ENCODE results near the gene GRID1. TPM values are rescaled to one million over a fixed set of nuclear protein-coding genes. Genes with fewer than 3 reads are reported as not detected.
"Not testable (repeated sequence)": the region's sequence is repeated elsewhere in the genome, so short reads cannot be mapped to it uniquely, and the experiment has no call there.

The GRID1 gene
- total RNA-seq, 1 experiment from 2014 or later = 0.07 TPM

DNA sequence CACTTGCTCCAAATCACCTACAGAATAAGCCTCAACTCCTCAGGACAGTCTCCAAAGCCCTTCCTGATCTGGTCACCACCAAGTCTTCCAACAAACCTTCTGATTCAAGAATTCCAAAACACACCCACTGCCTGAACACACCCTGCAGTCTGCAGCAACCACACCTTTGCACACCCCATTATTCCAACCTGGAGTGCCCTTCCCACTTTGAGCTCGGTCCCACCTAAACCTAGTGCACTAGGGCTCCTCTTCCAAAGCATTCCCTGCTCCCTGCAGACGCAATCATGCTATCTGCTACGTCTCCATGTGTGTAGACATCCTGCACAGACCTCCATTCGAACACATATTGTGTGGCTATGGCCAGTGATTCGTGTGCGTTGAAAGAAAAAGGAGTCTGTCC lies 289.3 kb downstream of the GRID1 start:
- DNase-seq = no peak
- Histone ChIP-seq H2AFZ (ENCODE audit: low read length) (no peak overlapping the region), H3K27ac (ENCODE audit: low read length) (no peak overlapping the region), H3K27me3 (ENCODE audit: low read length) (no peaks in the 10 kb centered on the region), H3K4me1 (ENCODE audit: low read length) (no peaks in the 10 kb centered on the region), H3K4me2 (ENCODE audit: low read depth, low read length, poor library complexity, severe bottlenecking) (no peak overlapping the region), H3K79me2 (ENCODE audit: low read length) (no peaks in the 10 kb centered on the region), H3K9ac (ENCODE audit: low read length) (no peak overlapping the region), H3K9me3 (ENCODE audit: low read length) (no peaks in the 10 kb centered on the region), H3K9me2 (replicated peaks; ENCODE audit: insufficient read depth, low read length) (no peaks in the 10 kb centered on the region), H3K4me3 (ENCODE audit: low read length) (no peak overlapping the region), H4K20me1 (ENCODE audit: insufficient read depth, low read depth, low read length) (no peaks in the 10 kb centered on the region), H3K36me3 (ENCODE audit: insufficient read depth, low read length) (no peaks in the 10 kb centered on the region)

- H3K4me2 ChIP-seq (ENCODE audit: low read depth, low read length, poor library complexity, severe bottlenecking); H4K20me1 ChIP-seq (ENCODE audit: insufficient read depth, low read depth, low read length); H3K9me3 ChIP-seq (ENCODE audit: low read length); DNase-seq; H3K36me3 ChIP-seq (ENCODE audit: insufficient read depth, low read length); H3K79me2 ChIP-seq (ENCODE audit: low read length); H3K4me1 ChIP-seq (ENCODE audit: low read length); H3K4me3 ChIP-seq (ENCODE audit: low read length); H2AFZ ChIP-seq (ENCODE audit: low read length); H3K9me2 ChIP-seq (replicated peaks; ENCODE audit: insufficient read depth, low read length); H3K9ac ChIP-seq (ENCODE audit: low read length); H3K27ac ChIP-seq (ENCODE audit: low read length); H3K27me3 ChIP-seq (ENCODE audit: low read length): not testable (repeated sequence)
Observed at GRCh38 chr10:86076497-86076896, 290.1 kb downstream of the GRID1 start.

- Histone ChIP-seq H3K9ac (ENCODE audit: low read length) (no peak overlapping the region), H2AFZ (ENCODE audit: low read length) (no peak overlapping the region), H3K4me3 (ENCODE audit: low read length) (no peak overlapping the region), H3K4me1 (ENCODE audit: low read length) (no peaks in the 10 kb centered on the region), H3K79me2 (ENCODE audit: low read length) (no peaks in the 10 kb centered on the region), H3K36me3 (ENCODE audit: insufficient read depth, low read length) (no peaks in the 10 kb centered on the region), H4K20me1 (ENCODE audit: insufficient read depth, low read depth, low read length) (no peaks in the 10 kb centered on the region), H3K27ac (ENCODE audit: low read length) (no peak overlapping the region), H3K9me2 (replicated peaks; ENCODE audit: insufficient read depth, low read length) (no peaks in the 10 kb centered on the region), H3K27me3 (ENCODE audit: low read length) (no peaks in the 10 kb centered on the region), H3K4me2 (ENCODE audit: low read depth, low read length, poor library complexity, severe bottlenecking) (no peak overlapping the region), H3K9me3 (ENCODE audit: low read length) (no peaks in the 10 kb centered on the region)
- no peak for DNase-seq
Observed at GRCh38 chr10:86075512-86075911, 291.1 kb downstream of the GRID1 start.

- no peaks in the 10 kb centered on the region for H3K36me3 ChIP-seq (ENCODE audit: insufficient read depth, low read length)
- no peaks in the 10 kb centered on the region for H3K79me2 ChIP-seq (ENCODE audit: low read length)
- no peak for DNase-seq
- H2AFZ ChIP-seq (ENCODE audit: low read length) = no peak overlapping the region
- no peaks in the 10 kb centered on the region for H3K9me3 ChIP-seq (ENCODE audit: low read length)
- no peak overlapping the region for H3K27ac ChIP-seq (ENCODE audit: low read length)
- H3K9ac ChIP-seq (ENCODE audit: low read length) = no peak overlapping the region
- H3K4me3 ChIP-seq (ENCODE audit: low read length) = no peak overlapping the region
- no peaks in the 10 kb centered on the region for H3K9me2 ChIP-seq (replicated peaks; ENCODE audit: insufficient read depth, low read length)
- no peak overlapping the region for H3K4me2 ChIP-seq (ENCODE audit: low read depth, low read length, poor library complexity, severe bottlenecking)
- no peaks in the 10 kb centered on the region for H3K27me3 ChIP-seq (ENCODE audit: low read length)
- no peaks in the 10 kb centered on the region for H3K4me1 ChIP-seq (ENCODE audit: low read length)
- no peaks in the 10 kb centered on the region for H4K20me1 ChIP-seq (ENCODE audit: insufficient read depth, low read depth, low read length)
Observed at GRCh38 chr10:86074294-86074693, 292.3 kb downstream of the GRID1 start.

DNA sequence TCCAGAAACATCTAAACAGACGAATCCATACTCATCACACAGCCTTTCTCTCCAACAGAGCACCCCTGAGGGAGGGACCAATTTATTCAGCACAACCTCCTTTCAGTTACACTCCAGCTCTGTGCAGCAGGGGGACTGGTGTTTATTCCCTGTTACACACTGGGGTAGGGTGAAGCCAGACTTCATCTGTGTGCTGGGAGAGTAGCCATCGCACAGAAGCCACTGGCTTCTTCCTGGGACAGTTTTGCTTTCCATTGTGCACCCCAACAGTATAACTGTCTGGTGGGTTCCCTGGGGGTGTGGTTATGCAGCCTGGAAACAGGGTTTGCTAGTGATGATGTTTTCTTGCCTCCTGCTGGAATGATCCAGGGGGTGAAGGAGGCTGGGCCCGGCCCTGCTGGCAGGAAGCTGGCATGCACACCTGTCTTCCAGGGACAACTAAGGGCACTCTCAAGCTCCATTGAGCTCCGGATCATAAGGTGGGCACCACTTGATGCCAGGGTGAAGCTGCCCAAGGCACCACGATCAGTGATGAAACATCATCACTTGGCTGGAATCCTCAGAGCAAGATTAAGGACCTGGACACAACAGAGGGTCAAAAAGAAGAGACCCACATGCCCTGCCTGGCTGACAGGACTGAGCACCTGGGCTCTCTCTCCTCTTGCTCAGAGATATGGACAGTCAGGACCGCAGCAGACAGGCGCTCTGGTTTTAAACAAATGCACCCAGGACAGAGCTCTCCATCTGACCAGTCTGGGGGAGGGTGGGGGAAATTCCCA lies 293.2 kb downstream of the GRID1 start:
- H3K4me1 ChIP-seq (ENCODE audit: low read length) = no peaks in the 10 kb centered on the region
- DNase-seq = no peak
- no peaks in the 10 kb centered on the region for H3K9me2 ChIP-seq (replicated peaks; ENCODE audit: insufficient read depth, low read length)

DNA sequence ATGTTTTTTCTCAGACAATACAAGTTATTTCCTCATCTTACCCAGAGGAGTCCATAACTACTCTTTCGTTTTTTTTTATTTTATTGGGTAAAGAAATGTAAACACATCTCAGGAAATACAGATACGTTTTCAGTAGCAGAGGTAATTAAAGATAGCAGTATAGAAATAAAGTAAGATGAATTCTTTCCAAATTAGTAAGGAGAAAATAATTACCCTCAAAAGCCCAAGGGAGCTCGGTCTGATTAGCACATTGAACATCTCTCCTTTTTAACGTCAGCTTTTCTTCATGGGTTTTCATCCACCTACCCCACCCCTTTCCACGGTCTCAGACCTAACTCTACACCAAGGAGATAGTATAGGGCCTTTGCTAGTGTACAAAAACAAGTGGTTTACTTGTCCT lies 294.2 kb downstream of the GRID1 start:
- no peak for DNase-seq
- H3K79me2 ChIP-seq (ENCODE audit: low read length) = no peaks in the 10 kb centered on the region
- H3K4me2 ChIP-seq (ENCODE audit: low read depth, low read length, poor library complexity, severe bottlenecking) = no peak overlapping the region
- H3K4me3 ChIP-seq (ENCODE audit: low read length) = no peak overlapping the region
- H3K9me2 ChIP-seq (replicated peaks; ENCODE audit: insufficient read depth, low read length) = no peaks in the 10 kb centered on the region
- H3K9ac ChIP-seq (ENCODE audit: low read length) = no peak overlapping the region
- H3K27me3 ChIP-seq (ENCODE audit: low read length) = no peaks in the 10 kb centered on the region
- H4K20me1 ChIP-seq (ENCODE audit: insufficient read depth, low read depth, low read length) = no peaks in the 10 kb centered on the region
- no peaks in the 10 kb centered on the region for H3K9me3 ChIP-seq (ENCODE audit: low read length)
- H3K4me1 ChIP-seq (ENCODE audit: low read length) = peaks cover 2% of the 10 kb centered on the region; the same call in 1 of the 2 replicates
- H3K36me3 ChIP-seq (ENCODE audit: insufficient read depth, low read length) = no peaks in the 10 kb centered on the region
- no peak overlapping the region for H2AFZ ChIP-seq (ENCODE audit: low read length)
- H3K27ac ChIP-seq (ENCODE audit: low read length) = no peak overlapping the region

More for the DNA sequence above, 293.2 kb downstream of the GRID1 start:
- Histone ChIP-seq H3K9me3 (ENCODE audit: low read length) (no peaks in the 10 kb centered on the region), H3K27ac (ENCODE audit: low read length) (no peak overlapping the region), H3K9ac (ENCODE audit: low read length) (no peak overlapping the region), H4K20me1 (ENCODE audit: insufficient read depth, low read depth, low read length) (no peaks in the 10 kb centered on the region), H3K79me2 (ENCODE audit: low read length) (no peaks in the 10 kb centered on the region), H3K27me3 (ENCODE audit: low read length) (no peaks in the 10 kb centered on the region), H3K36me3 (ENCODE audit: insufficient read depth, low read length) (no peaks in the 10 kb centered on the region), H3K4me2 (ENCODE audit: low read depth, low read length, poor library complexity, severe bottlenecking) (no peak overlapping the region), H2AFZ (ENCODE audit: low read length) (no peak overlapping the region), H3K4me3 (ENCODE audit: low read length) (no peak overlapping the region)

- Histone ChIP-seq H3K9me2 (replicated peaks; ENCODE audit: insufficient read depth, low read length) (no peaks in the 10 kb centered on the region), H2AFZ (ENCODE audit: low read length) (no peak overlapping the region), H3K4me2 (ENCODE audit: low read depth, low read length, poor library complexity, severe bottlenecking) (no peak overlapping the region), H3K4me1 (ENCODE audit: low read length) (peaks cover 2% of the 10 kb centered on the region; the same call in 1 of the 2 replicates), H3K9ac (ENCODE audit: low read length) (no peak overlapping the region), H3K4me3 (ENCODE audit: low read length) (no peak overlapping the region), H3K27ac (ENCODE audit: low read length) (no peak overlapping the region), H3K9me3 (ENCODE audit: low read length) (no peaks in the 10 kb centered on the region), H4K20me1 (ENCODE audit: insufficient read depth, low read depth, low read length) (no peaks in the 10 kb centered on the region), H3K27me3 (ENCODE audit: low read length) (no peaks in the 10 kb centered on the region), H3K79me2 (ENCODE audit: low read length) (no peaks in the 10 kb centered on the region), H3K36me3 (ENCODE audit: insufficient read depth, low read length) (no peaks in the 10 kb centered on the region)
- DNase-seq = no peak
Observed at GRCh38 chr10:86071758-86072157, 294.8 kb downstream of the GRID1 start.

DNA sequence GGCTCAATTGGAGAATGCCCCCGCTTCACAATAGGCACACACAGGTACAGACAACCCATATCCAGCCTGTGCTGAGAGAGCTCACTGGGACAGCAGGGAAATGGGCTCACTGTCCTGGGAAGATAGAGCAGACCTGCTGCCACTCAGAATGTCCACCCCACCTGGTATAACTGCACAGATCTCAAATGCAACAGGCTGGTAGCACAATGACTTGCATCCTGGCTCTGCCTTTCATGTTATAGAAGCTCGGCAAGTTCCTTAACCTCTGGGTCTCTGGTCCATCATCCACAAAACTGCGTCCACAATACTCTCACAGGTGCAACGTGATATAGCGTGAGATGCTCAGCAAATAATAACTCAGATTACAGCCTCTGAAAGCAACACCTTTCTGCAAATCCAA lies 295.4 kb downstream of the GRID1 start:
- Histone ChIP-seq H3K4me3 (ENCODE audit: low read length) (no peak overlapping the region), H3K9me3 (ENCODE audit: low read length) (no peaks in the 10 kb centered on the region), H3K4me1 (ENCODE audit: low read length) (peaks cover 2% of the 10 kb centered on the region; the same call in 1 of the 2 replicates), H2AFZ (ENCODE audit: low read length) (no peak overlapping the region), H3K4me2 (ENCODE audit: low read depth, low read length, poor library complexity, severe bottlenecking) (no peak overlapping the region), H3K27me3 (ENCODE audit: low read length) (no peaks in the 10 kb centered on the region), H4K20me1 (ENCODE audit: insufficient read depth, low read depth, low read length) (no peaks in the 10 kb centered on the region), H3K27ac (ENCODE audit: low read length) (no peak overlapping the region), H3K36me3 (ENCODE audit: insufficient read depth, low read length) (no peaks in the 10 kb centered on the region), H3K79me2 (ENCODE audit: low read length) (no peaks in the 10 kb centered on the region), H3K9me2 (replicated peaks; ENCODE audit: insufficient read depth, low read length) (no peaks in the 10 kb centered on the region), H3K9ac (ENCODE audit: low read length) (no peak overlapping the region)
- no peak for DNase-seq

All from Karpas-422 (cell line).